NCI-H345 (cell line): ENCODE data around the gene ADGRL1.

Experiments used
- DNase-seq: peaks from one replicate; lab custom pipeline; 2025; lab: John Stamatoyannopoulos, UW

The ADGRL1 gene

DNA sequence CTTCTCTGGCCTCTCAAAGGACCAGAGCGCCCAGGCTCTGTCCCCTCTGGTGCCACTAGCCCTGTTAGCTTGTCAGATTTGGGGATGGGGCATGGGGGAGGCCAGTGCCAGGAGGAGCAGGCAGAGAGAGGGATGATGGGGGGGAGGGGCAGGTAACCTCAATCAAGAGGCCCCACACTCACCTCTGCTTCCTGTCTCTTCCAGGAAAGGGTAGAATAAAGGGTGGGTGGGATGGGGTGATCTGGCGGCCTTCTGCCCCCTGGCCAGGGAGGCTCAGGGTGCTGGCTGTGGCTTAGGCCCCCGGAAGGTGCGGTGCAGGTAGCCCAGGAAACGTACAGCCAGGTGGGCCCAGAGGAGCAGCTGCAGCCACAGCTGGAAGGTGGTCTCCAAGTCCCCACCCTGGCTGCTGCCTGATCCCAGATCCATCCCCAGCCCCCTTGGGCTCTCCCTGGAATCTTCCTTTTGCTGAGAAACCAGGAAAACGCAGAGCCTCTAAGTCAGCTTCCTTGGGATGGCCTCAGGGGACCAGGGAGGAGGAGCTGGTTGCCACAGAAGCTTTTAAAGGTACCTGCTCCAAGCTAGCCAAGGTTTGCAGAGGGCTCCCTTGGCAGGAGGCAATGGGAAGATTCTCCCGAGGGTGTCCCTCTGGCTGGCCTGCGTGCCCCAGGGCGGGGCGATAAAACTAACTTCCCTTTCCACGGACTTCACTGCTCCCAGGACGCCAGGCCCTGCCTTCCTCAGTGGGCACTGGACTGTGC is 93.7 kb downstream of the ADGRL1 start:
- DNase-seq: no peak

DNA sequence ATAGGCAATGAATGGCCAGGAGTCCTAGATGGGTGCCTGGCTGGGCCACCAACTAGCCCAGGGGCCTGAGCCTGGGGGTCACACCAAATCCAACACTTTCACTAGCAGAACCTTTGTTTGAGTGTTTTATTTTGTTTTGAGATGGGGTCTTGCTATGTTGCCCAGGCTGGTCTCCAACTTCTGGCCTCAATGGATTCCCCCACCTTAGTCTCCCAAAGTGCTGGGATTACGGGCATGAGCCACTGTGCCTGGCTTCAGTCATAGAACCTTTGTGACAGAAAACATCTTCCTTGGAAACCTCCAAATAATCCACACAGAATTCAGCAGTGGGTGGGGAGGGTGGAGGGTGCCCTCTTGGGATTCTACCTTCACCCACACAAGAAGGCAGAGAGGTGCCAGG is 94.5 kb downstream of the ADGRL1 start:
- DNase-seq: no peak

DNA sequence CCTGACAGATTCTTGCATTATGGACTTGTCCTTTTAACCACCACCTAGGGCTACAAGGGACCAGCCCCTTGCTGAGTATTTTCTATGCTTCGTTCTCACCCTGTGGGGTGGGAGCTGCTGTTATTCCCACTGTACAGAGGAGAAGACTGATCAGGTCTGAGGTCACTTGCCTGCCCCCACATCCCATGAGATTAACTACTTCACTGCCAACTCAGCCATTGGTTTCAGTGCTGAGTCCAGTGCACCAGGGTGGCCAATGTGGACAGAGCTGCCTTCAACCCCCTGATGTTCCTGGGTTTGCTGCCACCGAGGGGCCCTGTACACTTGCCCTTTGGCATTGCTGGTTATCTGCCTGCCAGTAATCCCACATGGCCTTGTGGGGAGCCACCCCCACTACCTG is 95.3 kb downstream of the ADGRL1 start:
- DNase-seq: no peak

DNA sequence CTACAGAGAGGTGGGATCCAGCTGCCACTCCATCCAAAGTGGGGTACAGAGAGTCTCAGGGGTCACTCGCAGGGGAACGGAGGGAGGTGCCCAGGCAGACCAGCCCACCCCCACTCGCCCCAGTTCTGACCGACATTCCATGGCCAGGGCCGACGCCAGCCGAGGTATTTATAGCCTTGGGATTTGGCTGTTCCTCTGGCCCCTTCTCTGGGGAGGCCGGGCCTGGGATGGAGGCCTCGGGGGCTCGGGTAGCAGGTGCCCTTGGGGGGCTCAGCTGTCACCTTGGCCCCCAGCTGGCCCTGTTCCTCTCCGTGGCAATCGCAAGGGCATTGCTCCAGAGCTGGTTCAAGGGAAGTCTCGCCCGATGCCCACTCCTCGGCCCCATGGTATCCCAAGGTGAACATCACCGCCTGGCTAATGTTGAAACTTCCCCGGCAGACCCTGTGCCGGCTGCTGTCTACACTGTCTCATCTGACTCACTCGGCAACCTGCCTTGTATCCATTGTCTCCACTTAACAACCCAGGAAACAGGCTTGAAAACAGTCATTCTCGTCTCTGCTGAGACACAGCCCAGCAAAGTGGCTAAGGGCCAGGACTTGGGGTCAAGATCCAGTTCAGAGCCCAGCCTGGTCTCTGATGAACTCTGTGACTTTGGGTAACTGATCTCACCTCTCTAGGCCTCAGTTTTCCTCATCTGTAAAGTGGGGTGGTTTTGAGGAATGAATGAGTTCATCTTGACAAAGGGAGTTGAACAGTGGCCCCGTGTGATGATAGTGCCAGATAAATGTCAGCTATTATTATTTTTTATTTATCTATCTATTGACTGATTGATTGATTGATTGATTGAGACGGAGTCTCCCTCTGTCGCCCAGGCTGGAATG is 98.1 kb downstream of the ADGRL1 start:
- no peak for DNase-seq

DNA sequence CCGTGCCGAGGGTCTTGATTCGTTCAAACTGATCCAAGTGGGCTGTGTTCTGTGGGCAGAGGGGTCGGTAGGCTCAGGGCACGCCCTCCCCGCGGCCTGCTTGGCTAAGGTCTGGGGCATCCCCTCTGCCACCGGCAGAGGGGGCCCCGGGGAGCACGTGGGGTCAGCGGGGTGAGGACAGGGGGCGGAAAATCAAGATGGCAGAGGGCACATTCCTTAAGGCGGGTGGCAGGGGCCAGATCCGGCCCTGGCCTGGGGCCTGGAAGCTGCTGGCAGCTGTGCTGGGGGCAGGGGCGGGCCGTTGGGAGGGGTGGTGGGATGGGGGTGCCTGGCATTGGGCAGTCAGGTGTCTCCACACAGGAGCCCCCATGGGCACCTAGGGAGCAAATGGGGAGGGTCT is 99.1 kb downstream of the ADGRL1 start:
- DNase-seq: no peak

DNA sequence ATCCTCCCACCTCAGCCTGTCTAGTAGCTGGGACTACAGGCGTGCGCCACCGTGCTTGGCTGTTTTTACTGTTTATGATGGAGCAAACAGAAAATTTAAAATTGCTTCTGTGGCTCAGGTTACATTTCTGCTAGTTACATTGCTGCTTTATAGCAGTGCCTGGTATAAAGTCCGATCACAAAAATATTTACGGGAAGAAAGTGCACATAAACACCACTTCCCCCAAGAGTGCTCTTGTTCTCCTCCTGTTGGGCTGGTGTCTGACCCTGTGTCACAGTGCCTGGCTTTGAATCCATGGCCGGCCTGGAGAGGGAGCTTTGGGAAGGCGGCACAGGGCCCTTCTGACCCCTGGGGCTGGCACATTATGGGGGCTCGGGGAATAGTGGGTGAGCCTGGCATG is 100.3 kb downstream of the ADGRL1 start:
- DNase-seq: no peak

DNA sequence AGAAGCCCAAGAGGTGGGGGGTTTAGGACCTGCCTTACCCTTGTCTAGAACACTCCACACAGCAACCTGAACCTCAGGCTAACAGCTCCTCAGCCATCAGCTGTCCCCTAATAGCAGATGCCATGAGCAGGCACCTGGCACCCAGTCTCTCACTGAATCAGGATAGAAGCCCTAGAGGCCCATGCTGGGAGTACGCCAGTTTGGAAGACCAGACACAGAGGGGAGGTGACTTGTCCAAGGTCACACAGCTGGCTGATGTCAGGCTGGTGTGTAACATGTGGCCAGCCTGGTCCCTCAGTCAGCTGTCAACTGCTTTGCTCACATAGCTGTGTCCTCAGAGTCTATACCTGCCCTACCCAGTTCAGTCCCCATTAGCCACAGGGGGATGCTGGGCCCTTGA is 102.7 kb downstream of the ADGRL1 start:
- DNase-seq: no peak

DNA sequence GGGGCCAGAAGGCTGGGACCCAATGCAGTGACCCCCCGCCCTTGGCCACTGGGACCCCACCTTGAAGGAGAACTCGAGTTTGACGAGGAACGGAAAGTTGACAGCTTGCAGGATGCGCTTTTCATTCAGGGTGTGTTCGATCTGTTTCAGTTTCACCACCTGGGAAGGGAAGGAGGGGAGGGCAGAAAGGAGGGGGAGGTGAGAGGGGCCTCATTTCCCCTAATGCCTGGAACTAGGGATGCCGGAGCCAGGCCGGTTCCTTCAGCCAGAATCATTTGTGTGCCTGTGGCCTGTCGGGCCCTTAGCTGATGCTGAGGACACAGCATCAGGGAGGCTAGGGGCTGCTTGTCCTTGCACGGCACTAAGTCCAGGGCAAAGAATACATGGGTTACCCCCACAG is 103.2 kb downstream of the ADGRL1 start:
- DNase-seq: no peak

DNA sequence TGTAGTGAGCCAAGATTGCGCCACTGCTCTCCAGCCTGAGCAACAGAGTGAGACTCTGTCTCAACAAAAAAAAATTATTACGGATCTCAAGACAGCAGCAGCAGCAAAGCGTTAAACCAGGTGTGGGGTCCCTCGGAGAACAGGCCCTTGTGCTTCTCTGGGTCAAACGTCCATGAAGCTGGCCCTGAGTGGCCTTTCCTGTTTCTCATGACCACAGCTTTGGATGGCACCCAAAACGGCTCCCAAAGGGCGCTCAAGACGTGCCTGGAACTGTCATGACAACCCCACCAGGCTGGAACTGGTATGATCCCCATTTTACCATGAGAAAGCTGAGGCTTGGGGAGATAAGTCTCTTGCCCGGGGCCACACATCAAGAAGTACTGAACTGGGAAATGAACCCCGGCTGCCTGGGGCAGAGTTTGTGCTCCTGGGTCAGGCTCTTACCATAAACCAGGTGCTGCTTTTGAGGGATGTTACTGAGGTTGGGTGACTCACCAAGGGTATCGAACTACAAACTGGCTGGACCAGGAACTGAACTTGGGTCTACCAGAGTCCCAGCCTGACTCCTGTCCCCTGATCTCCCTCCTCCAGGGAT is 103.8 kb downstream of the ADGRL1 start:
- no peak for DNase-seq

DNA sequence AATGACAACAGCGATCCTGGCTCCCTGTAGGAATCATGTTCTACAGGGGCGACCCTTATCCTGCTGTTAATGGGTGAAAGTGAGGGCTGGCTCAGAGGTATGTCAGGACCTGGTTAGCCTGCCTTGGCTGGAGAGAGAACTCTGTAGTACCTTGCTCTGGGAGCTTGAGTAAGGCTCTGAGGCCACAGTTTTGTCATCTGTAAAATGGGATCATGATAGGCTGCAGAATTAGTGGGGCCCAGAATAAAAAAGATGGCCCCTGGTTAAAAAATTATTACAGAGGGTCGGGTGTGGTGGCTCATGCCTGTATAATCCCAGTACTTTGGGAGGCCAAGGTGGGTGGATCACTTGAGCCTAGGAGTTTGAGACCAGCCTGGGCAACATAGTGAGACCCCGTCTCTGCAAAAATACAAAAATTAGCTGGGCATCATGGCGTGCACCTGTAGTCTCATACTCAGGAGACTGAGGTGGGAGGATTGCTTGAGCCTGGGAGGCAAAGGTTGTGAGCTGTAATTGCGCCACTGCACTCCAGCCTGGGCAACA is 104.9 kb downstream of the ADGRL1 start:
- DNase-seq: no peak
